ENCODE data around the gene HS6ST3. TPM values are rescaled to one million over a fixed set of nuclear protein-coding genes. Genes with fewer than 3 reads are reported as not detected.

The HS6ST3 gene
- total RNA-seq, 1 donor, result not detected

DNA sequence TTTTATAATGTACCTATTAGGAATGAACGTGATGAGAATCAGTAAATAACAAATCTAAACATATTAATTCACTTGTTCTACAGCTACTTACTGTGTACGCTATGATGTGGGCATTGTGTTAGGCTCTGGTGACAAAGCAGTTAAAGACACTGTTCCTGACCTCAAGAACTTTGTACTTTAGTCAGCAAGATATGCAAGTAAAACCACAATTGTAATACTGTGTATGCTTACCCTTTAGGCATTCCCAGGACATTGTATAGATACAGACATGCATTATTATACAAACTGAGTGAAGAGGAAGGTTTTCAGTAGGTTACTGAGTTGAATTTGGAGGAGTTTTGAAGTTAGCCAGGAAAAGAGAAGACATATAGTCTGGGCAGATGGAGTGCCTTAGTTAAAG is 435.8 kb downstream of the HS6ST3 start:
- no peak overlapping the region for H3K4me3 ChIP-seq (ENCODE audit: low read depth, low read length)
- TF ChIP-seq, protein P1, sequence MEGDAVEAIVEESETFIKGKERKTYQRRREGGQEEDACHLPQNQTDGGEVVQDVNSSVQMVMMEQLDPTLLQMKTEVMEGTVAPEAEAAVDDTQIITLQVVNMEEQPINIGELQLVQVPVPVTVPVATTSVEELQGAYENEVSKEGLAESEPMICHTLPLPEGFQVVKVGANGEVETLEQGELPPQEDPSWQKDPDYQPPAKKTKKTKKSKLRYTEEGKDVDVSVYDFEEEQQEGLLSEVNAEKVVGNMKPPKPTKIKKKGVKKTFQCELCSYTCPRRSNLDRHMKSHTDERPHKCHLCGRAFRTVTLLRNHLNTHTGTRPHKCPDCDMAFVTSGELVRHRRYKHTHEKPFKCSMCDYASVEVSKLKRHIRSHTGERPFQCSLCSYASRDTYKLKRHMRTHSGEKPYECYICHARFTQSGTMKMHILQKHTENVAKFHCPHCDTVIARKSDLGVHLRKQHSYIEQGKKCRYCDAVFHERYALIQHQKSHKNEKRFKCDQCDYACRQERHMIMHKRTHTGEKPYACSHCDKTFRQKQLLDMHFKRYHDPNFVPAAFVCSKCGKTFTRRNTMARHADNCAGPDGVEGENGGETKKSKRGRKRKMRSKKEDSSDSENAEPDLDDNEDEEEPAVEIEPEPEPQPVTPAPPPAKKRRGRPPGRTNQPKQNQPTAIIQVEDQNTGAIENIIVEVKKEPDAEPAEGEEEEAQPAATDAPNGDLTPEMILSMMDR (IDR thresholded peaks at IDR 0.05; ENCODE audit: insufficient read depth, low read depth, low read length), result no peak
- no peak for DNase-seq (ENCODE audit: low read depth)

DNA sequence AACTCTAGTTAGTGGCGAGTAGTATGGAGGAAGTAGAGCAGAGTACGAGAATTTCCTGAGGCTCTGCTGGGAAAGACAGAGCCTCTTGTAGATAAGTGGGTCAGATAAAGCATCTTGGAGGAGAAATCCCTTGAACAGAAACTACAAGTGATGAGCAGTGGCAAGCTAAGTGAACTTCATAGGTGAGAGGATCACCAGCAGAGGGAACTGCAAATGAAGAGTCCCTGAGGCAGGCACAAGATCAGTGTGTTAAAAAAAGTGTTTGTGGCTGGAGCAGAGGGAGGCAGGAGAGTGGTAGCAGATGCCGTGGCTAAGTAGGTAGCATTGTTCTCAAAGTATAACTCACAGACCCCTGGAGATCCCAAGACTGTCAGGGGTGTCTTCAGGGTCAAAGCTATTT is 437.6 kb downstream of the HS6ST3 start:
- H3K4me3 ChIP-seq (ENCODE audit: low read depth, low read length), result no peak overlapping the region
- TF ChIP-seq, protein P1 (IDR thresholded peaks at IDR 0.05; ENCODE audit: insufficient read depth, low read depth, low read length), result no peak
- DNase-seq (ENCODE audit: low read depth), result no peak

DNA sequence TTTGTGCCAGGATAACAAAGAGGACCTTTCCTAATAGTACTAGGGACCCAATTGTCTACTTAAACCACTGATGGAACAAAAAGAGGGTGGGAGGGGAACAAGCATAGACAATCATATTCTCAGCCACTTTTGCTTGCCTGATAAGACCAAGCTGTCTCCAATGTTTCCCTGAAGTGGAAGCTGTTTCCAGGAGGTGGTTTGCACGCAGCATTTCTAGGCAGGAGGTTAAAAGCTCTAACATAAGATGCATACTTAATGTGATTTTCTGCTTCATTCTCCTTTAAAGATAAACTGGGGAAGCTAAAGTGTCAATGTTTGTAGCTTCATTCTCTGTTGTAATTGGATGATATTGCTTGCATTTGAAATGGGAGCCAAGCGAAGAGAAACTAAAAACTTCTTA is 442.9 kb downstream of the HS6ST3 start:
- no peak for DNase-seq (ENCODE audit: low read depth)
- no peak overlapping the region for H3K4me3 ChIP-seq (ENCODE audit: low read depth, low read length)
- TF ChIP-seq, protein P1 (IDR thresholded peaks at IDR 0.05; ENCODE audit: insufficient read depth, low read depth, low read length), result no peak

DNA sequence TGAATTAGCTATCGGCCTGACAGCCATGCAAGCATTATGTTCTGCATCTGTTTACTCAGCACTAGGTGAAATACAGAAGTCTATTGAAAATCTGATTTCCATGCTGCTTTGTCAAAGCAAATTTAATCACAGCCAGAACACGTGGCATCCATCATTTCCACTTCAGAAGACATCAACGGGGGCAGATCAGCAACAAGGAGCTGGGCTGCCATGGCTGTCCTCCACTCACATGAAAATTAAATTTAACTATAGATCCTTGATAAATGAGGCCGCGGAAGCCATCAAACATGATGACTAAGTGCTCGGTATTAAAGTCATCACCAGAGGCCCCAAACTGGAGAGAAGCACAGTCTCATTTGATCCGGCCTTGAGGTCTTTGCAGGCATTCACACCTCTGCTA is 443.5 kb downstream of the HS6ST3 start:
- H3K4me3 ChIP-seq (ENCODE audit: low read depth, low read length), result no peak overlapping the region
- TF ChIP-seq, protein P1 (IDR thresholded peaks at IDR 0.05; ENCODE audit: insufficient read depth, low read depth, low read length), result no peak
- no peak for DNase-seq (ENCODE audit: low read depth)

DNA sequence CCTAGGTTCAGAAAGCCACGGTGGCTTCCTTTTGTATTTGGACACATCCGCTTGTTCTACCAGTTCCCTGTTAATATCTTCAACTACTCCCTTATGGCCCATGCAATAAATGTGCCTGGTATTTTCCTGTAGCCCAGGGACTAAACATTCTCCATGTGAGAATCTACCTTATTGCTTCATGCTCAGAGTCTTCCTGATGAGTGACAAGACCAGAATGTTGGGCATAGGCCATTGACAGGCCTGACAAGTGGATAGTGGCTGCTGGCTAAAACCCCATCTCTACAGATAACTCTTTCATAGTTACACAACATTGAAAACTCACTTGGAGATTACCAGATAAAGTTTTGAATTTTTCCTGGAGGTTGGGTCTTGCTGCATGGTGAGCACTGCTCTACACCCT is 449.9 kb downstream of the HS6ST3 start:
- TF ChIP-seq, protein P1 (IDR thresholded peaks at IDR 0.05; ENCODE audit: insufficient read depth, low read depth, low read length), result no peak
- no peak for DNase-seq (ENCODE audit: low read depth)
- H3K4me3 ChIP-seq (ENCODE audit: low read depth, low read length), result no peak overlapping the region

DNA sequence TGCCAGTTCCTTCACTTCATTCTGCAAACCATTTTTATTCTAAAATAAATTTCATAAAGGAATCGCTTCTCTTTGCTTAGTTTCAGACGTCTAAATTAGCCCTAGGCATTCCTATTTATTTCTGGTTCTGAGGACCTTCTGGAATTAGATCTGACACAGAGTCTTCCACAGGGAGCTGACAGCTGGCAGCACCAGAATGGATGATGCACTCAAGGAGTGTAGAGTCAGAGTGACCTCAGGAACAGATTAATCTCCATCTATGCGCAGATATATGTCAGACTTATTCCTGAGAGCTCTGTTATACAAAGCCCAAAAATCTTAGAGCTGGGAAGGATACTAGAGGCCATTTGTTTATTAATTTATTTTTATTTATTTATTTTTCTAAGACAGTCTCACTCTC is 450.8 kb downstream of the HS6ST3 start:
- no peak for DNase-seq (ENCODE audit: low read depth)

DNA sequence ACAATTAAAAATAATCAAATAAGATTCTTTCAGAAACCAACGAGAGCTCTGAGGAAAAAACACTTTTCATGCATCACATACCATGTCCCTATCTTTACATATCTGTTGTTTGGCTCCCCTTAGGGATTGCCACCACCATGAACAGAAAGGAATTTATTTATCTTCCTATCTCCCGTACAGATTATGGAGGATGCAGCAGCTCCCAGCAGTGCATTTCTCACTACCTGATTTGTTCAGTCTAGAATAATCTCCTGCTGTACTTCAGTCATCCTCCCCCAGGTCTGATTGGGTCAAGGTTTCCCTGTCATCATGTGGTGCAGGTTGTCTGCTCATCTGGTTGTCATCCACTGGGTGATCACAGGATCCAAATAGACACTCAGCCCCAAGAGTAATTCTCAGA is 453.1 kb downstream of the HS6ST3 start:
- DNase-seq (ENCODE audit: low read depth), result no peak
- no peak overlapping the region for H3K4me3 ChIP-seq (ENCODE audit: low read depth, low read length)
- TF ChIP-seq, protein P1 (IDR thresholded peaks at IDR 0.05; ENCODE audit: insufficient read depth, low read depth, low read length), result no peak

More for the DNA sequence above, 450.8 kb downstream of the HS6ST3 start:
- no peak overlapping the region for H3K4me3 ChIP-seq (ENCODE audit: low read depth, low read length)
- TF ChIP-seq, protein P1 (IDR thresholded peaks at IDR 0.05; ENCODE audit: insufficient read depth, low read depth, low read length), result no peak
